ENCODE measurements around the gene DIO2.

The DIO2 gene

GRCh38 chr14:80211153-80212022, at the start of gene DIO2:
Gene DIO2 (minus strand): TSS chr14:80211504. CDS start chr14:80211472, 32 bp downstream.
- DNase-seq: no peak

GRCh38 chr14:80260645-80261044, 49.3 kb upstream of the DIO2 start:
- DNase-seq: no peak

GRCh38 chr14:80239631-80240030, 28.3 kb upstream of the DIO2 start:
- DNase-seq: no peak

GRCh38 chr14:80237143-80237542, 25.8 kb upstream of the DIO2 start:
- DNase-seq: no peak

GRCh38 chr14:80233470-80234089, 22.3 kb upstream of the DIO2 start:
- no peak for DNase-seq

GRCh38 chr14:80231702-80232101, 20.4 kb upstream of the DIO2 start:
- DNase-seq: no peak

- no peak for DNase-seq
These were observed 12.6 kb upstream of the DIO2 start for GRCh38 chr14:80223696-80224465.

- DNase-seq: no peak
These were observed 5.5 kb upstream of the DIO2 start for GRCh38 chr14:80216818-80217217.

- DNase-seq: no peak
These were observed 4.7 kb upstream of the DIO2 start for GRCh38 chr14:80215756-80216581.

GRCh38 chr14:80215081-80215480, 3.8 kb upstream of the DIO2 start:
- DNase-seq: no peak

- no peak for DNase-seq
These were observed 2.3 kb upstream of the DIO2 start for GRCh38 chr14:80213602-80214001.

- DNase-seq: no peak
These were observed 706 bp upstream of the DIO2 start for GRCh38 chr14:80212023-80212397.

- no peak for DNase-seq
These were observed 2.8 kb downstream of the DIO2 start for GRCh38 chr14:80208461-80208860.

- DNase-seq: no peak
These were observed 4.8 kb downstream of the DIO2 start for GRCh38 chr14:80206351-80207080.

GRCh38 chr14:80202888-80203562, 8.3 kb downstream of the DIO2 start:
- peak; percentile 15 for DNase-seq

GRCh38 chr14:80200093-80200492, 11.2 kb downstream of the DIO2 start:
- no peak for DNase-seq

GRCh38 chr14:80188571-80188970, 22.7 kb downstream of the DIO2 start:
- no peak for DNase-seq

- no peak for DNase-seq
These were observed 25.0 kb downstream of the DIO2 start for GRCh38 chr14:80186301-80186800.

GRCh38 chr14:80176893-80177292, 34.4 kb downstream of the DIO2 start:
- DNase-seq: no peak

- DNase-seq: no peak
These were observed 38.8 kb downstream of the DIO2 start for GRCh38 chr14:80172375-80173051.

All from stimulated activated CD4-positive, alpha-beta T cell treated with anti-CD3 and anti-CD28 coated beads, Interleukin-1b, Interleukin-23, amount 100 ng/mL, for 48 hours (primary cell).